ENCODE data around the gene SYCE3.

The SYCE3 gene

DNA sequence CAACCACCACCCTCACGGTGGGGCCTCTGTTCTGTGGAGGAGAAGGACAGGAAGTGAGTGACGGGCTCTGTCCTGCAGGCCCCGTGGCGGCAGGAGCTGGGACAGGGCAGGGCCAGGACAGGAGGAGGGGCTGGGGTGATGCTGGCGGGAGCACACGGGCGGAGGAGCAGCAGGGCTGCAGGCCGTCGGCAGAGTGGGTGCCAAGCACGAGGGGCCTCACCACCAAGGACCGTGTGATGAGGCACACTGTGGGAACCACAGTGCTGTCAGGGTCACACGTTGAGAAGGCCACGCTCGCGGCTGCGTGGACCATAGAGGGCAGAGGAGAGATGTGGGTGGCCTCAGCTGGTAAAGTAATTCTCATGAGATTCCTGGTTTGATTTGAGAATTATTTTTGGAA lies 45.8 kb downstream of the SYCE3 start:
- DNase-seq, result no peak

DNA sequence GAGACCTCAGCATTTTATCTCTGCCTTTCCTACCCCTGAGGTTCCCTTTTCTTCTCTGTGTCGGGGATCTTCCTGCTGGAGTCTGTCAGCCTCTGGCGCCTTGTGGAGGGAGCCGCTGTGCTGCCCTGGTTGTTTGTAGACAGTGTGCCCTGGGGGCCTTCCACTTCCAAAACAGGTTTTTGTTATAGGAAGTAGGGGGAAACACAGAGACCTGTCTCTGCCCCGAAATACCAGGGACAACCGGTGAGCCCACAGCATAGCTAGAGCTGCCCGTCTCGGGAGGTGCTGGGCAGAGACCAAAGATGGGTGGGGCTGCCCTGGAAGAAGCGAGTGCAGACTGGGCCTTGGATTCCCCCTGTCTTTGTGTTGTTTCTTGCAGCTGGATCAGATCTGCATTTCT lies 46.7 kb downstream of the SYCE3 start:
- DNase-seq, result no peak

DNA sequence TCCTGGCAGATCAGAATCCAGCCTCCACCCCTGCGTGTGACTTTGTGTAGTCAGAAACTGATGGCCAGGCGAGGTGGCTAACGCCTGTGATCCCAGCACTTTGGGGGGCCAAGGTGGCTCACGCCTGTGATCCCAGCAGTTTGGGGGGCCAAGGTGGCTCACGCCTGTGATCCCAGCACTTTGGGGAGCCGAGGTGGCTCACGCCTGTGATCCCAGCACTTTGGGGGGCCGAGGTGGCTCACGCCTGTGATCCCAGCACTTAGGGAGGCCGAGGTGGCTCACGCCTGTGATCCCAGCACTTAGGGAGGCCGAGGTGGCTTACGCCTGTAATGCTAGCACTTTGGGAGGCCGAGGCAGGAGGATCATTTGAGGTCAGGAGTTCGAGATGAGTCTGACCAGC lies 49.5 kb downstream of the SYCE3 start:
- no peak for DNase-seq

DNA sequence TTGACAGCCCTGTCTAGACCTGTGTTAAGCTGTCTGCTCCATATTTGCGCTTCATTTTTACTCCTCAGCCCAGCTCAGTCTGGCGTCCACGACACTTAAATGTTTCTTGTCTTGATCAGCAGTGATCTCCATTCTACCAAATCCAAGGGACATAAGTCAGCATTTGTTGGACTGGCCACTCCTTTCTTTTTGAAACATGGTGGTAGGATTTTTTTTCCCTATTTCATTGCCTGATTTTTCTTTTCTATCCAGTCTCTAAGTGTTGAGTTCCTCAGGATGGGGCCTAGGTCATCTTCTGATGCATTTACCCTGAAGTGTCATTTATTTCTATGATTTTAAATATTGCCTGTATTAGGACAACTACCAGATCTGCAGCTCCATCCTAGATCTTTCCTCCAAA lies 53.8 kb downstream of the SYCE3 start:
- DNase-seq, result no peak

DNA sequence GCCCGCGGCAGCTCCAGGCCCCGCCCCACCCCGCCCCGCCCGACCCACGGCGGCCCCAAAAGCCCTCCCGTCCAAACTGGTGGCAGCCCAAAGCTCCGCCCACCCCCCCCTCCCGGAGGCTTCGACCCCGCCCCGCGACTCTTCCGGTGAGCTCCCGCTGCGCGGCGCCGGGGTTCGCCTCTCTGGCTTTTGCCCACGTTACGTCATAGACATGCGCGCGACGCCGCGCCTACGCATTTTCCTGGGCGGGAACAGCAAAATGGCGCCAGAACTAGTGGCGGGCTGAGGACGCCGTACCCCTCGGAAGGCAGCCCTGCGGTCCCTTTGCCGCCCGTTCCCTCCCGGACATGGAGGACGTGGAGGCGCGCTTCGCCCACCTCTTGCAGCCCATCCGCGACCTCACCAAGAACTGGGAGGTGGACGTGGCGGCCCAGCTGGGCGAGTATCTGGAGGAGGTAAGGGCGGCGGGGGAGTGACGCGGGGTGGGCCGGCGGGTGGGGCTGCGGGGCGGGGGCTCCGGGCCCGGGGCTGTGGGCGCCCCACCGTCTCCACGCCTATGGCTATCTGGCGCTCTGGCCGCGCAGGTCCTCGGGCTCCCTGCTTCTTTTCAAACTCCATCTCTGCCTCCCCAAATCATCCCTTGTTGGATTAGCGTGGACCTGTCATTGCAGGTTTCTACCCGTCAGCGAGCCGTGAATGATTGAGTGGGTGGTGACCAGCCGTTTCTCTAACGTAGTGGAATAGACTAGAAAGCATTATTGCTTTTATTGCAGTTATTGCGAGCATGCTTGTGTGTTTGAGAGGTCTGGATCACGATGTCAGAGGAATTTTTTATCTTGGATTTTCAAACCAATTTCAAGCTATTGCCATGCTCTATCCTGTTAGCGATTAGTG lies 54.5 kb downstream of the SYCE3 start, which contains the start of gene NCAPH2:
TSS of gene NCAPH2 (plus strand) at position 234 of the 894 bp plus-strand sequence. CDS start at position 348, 114 bp downstream.
- peak; percentile 98 for DNase-seq

DNA sequence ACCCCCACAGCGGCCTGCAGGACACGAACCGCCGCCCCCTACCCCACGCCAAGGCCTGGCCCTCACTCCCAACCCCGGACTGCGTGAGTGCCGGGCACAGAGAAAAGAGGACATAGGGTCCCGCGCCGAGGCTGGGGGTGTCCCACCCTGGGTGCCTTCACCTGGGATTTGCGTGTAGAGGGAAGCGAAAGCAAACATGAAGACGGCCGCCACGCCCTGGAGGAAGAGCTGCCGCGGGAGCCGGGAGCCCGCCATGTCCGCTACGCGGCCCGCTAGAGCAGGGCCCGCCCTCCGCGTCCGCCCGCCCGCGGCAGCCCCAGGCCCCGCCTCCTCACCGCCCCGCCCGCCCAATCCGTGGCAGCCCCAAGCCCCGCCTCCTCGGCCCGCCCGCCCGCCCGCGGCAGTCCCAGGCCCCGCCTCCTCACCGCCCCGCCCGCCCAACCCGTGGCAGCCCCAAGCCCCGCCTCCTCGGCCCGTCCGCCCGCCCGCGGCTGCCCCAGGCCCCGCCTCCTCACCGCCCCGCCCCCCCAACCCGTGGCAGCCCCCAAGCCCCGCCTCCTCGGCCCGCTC lies 55.2 kb downstream of the SYCE3 start, which contains the start of gene LMF2:
TSS of gene LMF2 (minus strand) at position 282 of the 570 bp plus-strand sequence. CDS start at position 255, 27 bp downstream.
- DNase-seq, result no peak

DNA sequence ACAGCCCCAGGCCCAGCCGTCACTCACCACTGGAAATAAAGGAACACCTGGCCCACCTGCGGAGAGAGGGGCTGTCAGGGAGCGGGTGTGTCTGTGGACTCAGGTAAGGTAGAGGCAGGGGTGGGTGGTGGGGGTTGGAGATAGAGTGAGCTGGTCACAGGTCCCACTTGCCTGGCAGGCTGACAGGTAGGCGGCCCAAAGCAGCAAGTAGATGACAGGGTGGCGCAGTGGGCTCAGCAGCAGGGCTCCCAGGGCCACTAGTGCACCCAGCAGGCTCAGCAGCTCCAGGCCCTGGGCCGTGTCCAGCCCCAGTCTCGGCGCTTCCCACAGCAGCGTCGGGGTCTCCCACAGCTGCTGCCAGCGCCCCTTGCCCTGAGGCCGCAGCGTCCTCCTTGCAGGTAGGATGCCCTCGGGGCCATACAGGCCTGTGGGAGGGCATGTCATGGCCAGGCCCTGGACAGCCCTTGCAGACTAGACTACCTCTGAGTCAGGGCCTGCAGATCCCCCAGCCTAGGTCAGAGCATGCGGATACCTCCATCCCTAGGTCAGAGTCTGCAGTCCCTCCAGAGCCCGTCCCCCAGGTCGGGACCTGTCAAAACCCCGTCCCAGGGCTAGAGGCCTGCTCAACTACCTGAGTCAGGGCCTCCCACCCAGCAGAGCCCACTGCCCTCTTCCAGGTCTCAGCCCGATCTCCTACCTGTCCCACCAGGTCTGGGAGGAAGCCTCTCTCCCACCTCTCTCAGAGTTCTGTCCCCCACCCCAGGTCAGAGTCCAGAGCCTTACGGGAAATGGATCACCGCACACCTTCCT lies 55.9 kb downstream of the SYCE3 start:
- DNase-seq, result no peak

DNA sequence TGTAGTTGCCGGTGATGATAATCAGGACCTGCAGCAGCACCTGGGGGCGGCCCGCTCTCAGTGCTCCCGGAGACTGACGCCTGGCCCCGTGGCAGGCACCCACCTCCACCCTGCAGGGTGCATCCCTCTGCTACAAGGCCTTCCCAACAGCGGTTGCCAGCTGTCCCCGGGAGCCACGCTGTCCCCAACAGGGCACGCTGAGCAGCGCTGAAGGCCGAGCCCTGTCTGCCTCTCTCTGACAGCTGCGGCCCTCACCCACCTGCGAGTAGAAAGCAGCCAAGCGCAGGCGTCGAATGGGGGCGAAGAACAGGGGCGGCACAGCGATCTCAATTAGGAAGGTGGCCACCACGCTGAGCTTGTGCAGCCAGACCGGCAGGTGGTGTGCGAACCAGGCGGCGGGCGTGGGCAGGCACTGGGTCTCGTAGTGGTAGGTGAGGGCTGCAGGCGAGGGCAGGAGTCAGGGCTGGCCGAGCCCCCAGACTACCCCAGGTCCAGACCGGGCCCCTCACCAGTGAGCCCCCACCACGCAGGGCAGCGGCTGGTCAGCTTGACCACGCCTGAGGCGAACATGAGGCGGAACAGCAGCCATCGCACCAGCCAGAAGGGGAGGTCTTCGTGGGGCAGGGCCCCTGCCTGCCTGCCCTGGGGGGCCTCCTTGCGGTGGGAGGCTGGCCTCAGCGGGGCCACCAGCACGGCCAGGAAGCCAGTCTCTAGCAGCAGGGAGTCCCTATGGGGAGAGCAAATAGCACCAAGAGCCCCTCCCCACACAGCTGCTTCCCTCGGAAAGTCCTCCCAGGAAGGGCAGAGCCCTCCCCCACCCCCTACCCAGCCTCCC lies 56.7 kb downstream of the SYCE3 start:
- no peak for DNase-seq

DNA sequence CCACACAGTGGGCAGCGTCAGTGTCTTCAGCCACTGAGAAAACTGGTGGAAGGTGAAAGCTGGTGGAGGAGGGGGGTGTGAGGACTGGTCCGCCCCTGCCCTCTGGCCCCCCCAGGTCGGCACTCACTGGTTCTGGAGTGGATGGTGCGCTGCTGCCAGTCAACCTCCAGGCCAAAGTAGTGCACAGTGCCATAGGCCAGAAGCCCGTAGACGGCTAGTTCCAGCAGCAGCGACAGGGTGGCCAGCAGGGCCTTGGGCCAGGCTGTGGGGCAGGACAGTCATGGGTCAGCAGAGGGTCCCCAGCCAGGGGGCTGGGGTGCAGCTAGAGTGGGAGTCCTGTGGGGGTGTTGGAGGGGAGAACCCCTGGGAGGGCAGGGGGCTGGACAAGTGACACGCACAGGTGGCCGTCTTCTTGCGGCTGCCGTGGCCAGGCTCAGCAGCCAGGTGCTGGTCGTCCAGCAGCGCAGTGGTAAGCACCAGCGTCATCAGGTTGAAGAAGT lies 57.4 kb downstream of the SYCE3 start:
- DNase-seq, result no peak

DNA sequence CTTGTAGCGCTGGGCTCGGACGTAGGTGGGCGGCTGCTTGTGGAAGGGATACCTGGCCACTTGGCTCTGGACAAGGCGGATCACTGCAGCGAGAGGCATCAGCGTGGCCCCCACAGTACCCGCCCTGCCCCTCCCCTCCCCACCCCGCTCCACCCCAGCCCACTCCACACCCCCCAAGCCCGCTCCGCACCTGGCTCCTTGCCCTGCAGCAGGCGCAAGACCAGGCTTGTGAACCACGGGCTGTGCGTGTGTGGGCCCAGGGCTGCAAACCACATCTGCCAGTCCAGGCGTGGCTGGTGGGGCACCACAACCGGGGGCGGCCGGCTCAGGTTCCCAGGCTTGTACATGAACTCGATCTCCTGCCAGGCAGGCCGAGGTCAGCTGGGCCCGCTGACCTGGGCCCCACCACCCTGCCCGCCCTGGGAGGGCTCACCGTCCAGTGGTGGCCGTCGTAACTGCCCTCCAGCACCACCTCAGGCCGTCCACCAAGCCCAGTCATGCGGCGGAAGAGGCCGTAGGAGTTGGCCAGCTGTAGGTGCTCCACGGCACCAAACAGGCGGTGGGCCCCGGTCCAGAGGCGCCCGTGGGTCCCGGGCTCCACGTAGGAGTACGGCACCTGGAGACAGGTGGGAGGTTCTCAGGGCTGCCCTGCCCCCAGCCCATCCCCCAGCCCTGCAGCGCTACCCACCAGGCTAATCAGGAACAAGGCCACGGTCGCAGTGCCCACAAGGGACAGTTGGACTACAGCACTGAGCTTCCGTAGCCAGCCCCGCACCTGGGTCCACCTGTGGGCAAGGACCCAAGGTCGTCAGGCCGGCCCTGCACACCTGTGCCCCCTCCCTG lies 58.1 kb downstream of the SYCE3 start:
- no peak for DNase-seq

DNA sequence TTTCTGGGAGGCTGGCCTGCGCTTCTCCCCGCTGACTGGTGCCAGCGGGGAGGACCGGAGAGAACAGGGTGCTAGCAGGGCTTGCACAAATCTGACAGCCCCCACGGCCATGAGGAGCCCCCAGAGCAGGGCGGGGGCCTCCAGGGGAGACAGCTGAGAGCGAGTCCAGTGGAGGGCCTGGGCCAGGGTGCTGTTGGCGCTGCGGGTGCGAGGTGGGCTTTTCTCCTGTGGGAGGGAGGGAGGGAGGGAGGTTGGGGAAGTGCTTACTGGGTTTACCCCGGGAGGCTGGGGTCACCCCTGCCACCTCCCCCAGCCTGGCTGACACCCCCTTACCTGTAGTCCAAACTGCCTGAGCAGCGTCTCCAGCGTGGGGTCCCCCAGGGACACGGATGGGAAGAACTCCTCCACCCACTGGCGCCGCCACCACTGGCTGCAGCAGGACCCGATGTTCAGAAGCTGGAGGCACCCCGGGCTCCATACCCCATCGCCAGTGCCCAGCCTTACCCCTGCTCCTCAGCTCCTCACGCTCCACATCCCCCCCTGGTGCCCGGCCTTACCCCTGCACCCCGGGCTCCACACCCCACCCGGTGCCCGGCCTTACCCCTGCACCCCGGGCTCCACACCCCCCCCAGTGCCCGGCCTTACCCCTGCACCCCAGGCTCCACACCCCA lies 59.1 kb downstream of the SYCE3 start:
- DNase-seq, result peak; percentile 47

DNA sequence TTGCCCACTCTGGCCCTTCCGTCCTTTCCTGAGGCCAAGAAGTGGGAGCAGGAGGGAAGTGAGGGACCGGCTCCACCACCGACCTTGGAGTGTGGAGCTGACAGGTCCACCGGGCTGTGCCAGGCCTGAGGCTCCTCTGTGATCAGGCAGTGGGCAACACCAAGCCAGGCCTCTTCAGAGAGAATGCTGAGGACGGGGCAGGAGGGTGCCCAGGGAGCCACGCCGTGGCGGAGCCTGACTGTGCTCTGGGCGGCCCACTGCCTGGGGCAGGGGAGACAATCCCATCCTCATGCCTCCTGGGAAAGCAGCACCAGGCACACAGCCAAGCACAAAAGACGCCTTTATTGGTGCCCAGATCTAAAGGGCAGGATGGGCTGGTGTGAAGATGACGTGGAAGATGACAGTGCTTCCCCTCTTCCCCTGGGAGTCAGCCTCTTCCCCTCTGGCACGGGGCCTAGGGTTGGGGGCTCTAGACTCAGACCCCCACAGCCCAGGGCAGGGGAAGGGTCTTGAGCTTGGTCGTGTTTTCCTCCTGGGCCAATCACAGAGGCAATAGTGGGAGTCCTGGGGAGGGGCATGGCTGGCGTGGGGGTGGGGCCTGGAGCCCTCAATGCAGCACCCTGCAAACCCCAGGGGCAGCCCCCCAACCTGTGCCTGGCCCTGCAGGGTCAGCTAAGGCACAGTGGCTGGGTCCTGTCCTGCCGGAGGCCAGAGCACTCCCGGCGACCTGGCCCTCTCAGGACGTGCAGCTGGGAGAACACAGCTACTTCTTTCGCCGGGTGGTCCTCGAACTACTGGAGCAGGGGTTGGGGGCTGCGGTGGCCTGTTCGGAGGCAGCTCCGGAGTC lies 59.9 kb downstream of the SYCE3 start:
- DNase-seq, result no peak

DNA sequence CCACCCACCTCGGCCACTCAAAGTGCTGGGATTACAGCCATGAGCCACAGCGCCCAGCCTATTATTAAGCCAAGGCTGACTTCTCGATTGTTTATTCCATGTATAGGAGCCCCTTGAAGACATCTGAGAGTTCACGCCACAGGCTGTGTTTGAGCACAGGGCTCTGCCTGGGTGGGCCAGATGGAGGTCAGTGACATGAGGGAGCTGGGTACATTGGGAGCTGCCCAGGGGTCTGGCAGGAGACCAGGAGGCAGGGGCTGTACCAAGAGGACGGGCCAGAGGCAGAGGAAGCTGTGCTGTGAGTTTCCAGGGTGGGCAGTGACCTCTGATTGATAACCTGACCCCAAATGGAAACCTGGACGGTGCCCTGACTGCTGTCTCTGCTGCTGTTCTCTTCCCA lies 60.6 kb downstream of the SYCE3 start:
- no peak for DNase-seq

All from hematopoietic multipotent progenitor cell treated with erythropoietin and hydrocortisone succinate and interleukin-3 and kit ligand, for 6 days (in vitro differentiated cells).